Nephron progenitor cell (in vitro differentiated cells): Measurements from ENCODE around the gene CENATAC.

Source experiments
- DNase-seq: peaks from one replicate; pipeline ENCODE4 v3.0.0; 2021
- H3K27ac Mint-ChIP-seq: 2 replicates; pipeline ENCODE4 v1.8.0; 2021; ENCODE audit warnings: mild to moderate bottlenecking, moderate library complexity, mixed read lengths
- H3K27me3 Mint-ChIP-seq: 2 replicates; pipeline ENCODE4 v1.8.0; 2021; ENCODE audit warnings: mild to moderate bottlenecking, low read depth, mixed read lengths; ENCODE audit not compliant: poor library complexity
- H3K36me3 Mint-ChIP-seq: 2 replicates; pipeline ENCODE4 v1.8.0; 2021; ENCODE audit warnings: low read depth, mixed read lengths
- H3K4me1 Mint-ChIP-seq: 2 replicates; pipeline ENCODE4 v1.8.0; 2021; ENCODE audit warnings: mixed read lengths
- H3K4me3 Mint-ChIP-seq: 2 replicates; pipeline ENCODE4 v1.8.0; 2021; ENCODE audit warnings: mild to moderate bottlenecking, moderate library complexity, mixed read lengths
- H3K9me3 Mint-ChIP-seq: 2 replicates; pipeline ENCODE4 v1.8.0; 2021; ENCODE audit warnings: mild to moderate bottlenecking, moderate library complexity, mixed read lengths
- TF ChIP-seq, protein P1 (sequence below): fragments of 200-600 bp; sonication (generic); IDR thresholded peaks from 2 replicates; pipeline ENCODE4 v1.5.0; 2021; ENCODE audit warnings: antibody characterized with exemption

The CENATAC gene

DNA sequence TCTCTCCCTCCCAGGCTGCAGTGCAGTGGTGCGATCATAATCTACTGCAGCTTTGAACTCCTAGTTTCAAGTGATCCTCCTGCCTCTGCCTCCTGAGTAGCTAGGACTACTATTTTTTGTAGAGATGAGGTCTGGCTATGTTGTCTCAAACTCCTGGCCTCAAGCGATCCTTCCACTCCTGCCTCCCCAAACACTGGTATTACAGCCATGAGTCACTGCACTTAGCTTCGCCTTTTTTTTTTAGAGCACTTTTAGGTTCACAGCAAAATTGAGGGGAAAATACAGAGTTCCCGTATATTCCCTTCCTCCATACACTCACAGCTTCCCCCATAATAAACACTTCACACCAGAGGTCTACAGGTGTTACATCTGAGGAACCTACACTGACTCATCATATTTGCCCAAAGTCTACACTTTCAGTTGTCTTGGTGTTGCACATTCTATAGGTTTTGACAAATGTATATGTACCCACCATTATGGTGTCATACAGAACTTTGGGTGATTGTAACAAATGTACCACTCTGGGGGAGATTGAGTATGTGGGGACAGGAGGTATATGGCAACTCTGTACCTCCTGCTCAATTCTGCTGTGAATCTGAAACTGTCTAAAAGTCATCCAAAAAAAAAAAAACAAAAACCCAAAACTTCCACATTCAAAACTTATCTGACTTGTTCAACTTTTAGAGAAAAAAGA lies 44.0 kb downstream of the CENATAC start:
- TF ChIP-seq, protein P1, sequence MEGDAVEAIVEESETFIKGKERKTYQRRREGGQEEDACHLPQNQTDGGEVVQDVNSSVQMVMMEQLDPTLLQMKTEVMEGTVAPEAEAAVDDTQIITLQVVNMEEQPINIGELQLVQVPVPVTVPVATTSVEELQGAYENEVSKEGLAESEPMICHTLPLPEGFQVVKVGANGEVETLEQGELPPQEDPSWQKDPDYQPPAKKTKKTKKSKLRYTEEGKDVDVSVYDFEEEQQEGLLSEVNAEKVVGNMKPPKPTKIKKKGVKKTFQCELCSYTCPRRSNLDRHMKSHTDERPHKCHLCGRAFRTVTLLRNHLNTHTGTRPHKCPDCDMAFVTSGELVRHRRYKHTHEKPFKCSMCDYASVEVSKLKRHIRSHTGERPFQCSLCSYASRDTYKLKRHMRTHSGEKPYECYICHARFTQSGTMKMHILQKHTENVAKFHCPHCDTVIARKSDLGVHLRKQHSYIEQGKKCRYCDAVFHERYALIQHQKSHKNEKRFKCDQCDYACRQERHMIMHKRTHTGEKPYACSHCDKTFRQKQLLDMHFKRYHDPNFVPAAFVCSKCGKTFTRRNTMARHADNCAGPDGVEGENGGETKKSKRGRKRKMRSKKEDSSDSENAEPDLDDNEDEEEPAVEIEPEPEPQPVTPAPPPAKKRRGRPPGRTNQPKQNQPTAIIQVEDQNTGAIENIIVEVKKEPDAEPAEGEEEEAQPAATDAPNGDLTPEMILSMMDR: no peak
- Mint-ChIP-seq H3K4me1 (peaks cover 30% of the 10 kb centered on the region), H3K4me3 (no peak overlapping the region), H3K36me3 (peaks cover 18% of the 10 kb centered on the region), H3K9me3 (no peaks in the 10 kb centered on the region), H3K27ac (peak overlapping the region; percentile 74), H3K27me3 (peaks cover 9% of the 10 kb centered on the region)
- DNase-seq: no peak

DNA sequence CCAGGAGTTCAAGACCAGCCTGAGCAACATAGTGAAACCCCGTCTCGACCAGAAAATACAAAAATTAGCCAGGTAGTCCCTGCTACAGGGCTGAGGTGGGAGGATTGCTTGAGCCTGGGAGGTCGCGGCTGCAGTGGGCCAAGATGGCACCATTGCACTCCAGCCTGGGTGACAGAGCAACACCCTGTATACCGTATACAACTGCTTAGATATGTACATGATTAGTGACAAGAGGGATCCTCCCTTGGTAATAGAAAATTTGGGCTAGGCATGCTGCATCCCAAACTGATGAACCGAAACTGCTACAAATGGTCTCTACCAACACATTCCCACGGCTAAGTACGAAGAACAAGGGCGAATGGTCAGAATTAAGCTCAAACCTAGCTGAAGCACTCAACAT lies 45.0 kb downstream of the CENATAC start:
- Mint-ChIP-seq H3K4me1 (peaks cover 30% of the 10 kb centered on the region), H3K36me3 (peaks cover 25% of the 10 kb centered on the region), H3K9me3 (no peaks in the 10 kb centered on the region), H3K4me3 (no peak overlapping the region), H3K27me3 (peaks cover 9% of the 10 kb centered on the region), H3K27ac (no peak overlapping the region)
- TF ChIP-seq, protein P1: no peak
- DNase-seq: no peak

DNA sequence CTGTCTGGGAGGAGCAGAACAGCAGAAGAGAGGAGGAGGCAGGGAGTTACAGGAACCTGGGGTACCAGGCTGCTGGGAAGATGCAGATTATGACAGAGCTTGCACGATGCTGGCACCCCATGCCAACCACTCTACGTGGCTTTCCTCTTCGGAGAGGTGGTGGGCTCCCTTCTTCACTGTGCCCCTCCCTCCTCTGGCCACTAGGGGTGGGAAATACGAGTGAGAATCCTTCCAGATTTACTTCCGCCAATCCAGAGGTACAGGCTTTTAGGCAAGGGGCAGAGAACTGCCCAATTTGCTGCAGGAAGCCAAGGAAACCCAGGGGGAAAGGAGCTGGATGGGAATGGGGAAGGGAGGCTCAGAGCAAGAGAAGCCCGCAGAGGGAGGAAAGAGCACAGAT lies 46.8 kb downstream of the CENATAC start:
- Mint-ChIP-seq H3K27ac (peak overlapping the region; percentile 14), H3K4me3 (no peak overlapping the region), H3K36me3 (peaks cover 39% of the 10 kb centered on the region), H3K4me1 (peaks cover 24% of the 10 kb centered on the region), H3K27me3 (peaks cover 3% of the 10 kb centered on the region), H3K9me3 (no peaks in the 10 kb centered on the region)
- TF ChIP-seq, protein P1: peak; percentile 29
- DNase-seq: no peak

DNA sequence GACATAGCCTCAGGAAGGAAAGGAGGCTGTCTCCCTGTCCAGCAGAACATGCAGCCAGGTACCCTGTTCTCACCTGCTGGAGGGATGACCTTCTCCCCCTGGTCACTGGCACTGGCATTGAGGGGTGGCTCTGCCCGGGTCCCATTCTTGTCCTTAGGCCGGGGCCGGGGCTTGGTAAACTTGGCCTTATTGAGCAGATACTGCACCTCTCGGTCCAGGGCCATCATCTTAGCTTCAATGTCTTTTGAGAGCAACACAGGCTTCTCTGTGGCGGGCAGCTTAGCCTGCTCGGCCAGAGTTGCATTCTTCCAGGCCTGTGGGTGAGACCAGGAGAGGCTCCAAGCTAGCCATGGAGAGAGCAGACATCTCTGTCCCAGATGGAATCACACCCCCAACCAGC lies 48.6 kb downstream of the CENATAC start:
- H3K36me3 Mint-ChIP-seq: peaks cover 49% of the 10 kb centered on the region
- H3K27me3 Mint-ChIP-seq: peaks cover 3% of the 10 kb centered on the region

DNA sequence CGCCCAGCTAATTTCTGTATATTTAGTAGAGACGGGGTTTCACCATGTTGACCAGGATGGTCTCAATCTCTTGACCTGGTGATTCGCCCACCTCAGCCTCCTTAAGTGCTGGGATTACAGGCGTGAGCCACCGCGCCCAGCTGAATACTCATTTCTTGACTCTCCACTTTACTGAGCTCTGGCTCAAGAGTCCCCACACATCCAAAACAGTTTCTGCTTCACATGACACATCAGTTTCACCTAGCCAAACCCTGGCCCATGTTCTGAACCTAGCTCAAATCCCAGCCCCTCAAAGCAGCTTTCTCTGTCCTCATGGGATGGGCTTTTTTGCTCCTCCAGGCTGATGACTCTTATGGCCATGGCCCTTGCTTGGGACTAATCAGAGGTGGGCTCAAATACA lies 49.3 kb downstream of the CENATAC start:
- H3K4me3 Mint-ChIP-seq: no peak overlapping the region

More for the DNA sequence above, 48.6 kb downstream of the CENATAC start:
- H3K4me1 Mint-ChIP-seq: peaks cover 19% of the 10 kb centered on the region
- TF ChIP-seq, protein P1: no peak
- DNase-seq: no peak
- no peaks in the 10 kb centered on the region for H3K9me3 Mint-ChIP-seq
- no peak overlapping the region for H3K4me3 Mint-ChIP-seq
- peak overlapping the region; percentile 83 for H3K27ac Mint-ChIP-seq

More for the DNA sequence above, 49.3 kb downstream of the CENATAC start:
- peaks cover 3% of the 10 kb centered on the region for H3K27me3 Mint-ChIP-seq
- TF ChIP-seq, protein P1: no peak
- H3K36me3 Mint-ChIP-seq: peaks cover 52% of the 10 kb centered on the region
- peaks cover 15% of the 10 kb centered on the region for H3K4me1 Mint-ChIP-seq
- no peak overlapping the region for H3K27ac Mint-ChIP-seq
- H3K9me3 Mint-ChIP-seq: no peaks in the 10 kb centered on the region
- no peak for DNase-seq
